Measurements from ENCODE around the gene VPREB3. TPM values are rescaled to one million over a fixed set of nuclear protein-coding genes. Genes with fewer than 3 reads are reported as not detected.

The VPREB3 gene
- total RNA-seq, 2 donors from 2014 or later = not detected

DNA sequence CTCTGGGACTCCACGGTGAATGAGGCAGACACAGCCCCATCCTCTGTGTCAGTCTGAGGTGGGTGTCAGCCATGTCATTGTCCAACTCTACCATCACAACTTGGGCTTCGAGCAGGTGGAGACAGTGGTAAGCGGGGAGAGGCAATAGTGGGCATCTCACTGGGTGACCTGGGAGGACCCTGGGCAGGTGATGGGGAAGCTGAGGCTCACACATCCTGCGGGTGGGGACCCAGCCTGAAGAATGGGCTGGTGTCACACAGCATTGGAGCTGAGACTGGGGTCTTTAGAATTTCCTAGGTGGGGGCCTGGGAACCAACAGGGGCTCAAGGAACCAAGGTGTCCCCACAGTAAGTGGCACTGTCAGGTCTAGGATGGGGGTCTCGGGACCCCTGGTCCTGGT, 25.5 kb upstream of the VPREB3 start:
- no peak for ATAC-seq (ENCODE audit: insufficient number of reproducible peaks, low FRiP score, low read depth)
- Histone ChIP-seq H3K27ac (no peak overlapping the region), H3K4me1 (ENCODE audit: control insufficient read depth in 1 of 2, low read depth in 2 of 2) (peaks cover 0 to 2% of the 10 kb centered on the region in 2 donors), H3K27me3 (replicated peaks; ENCODE audit: insufficient read depth) (no peaks in the 10 kb centered on the region), H3K4me3 (no peak overlapping the region), H3K9me3 (no peaks in the 10 kb centered on the region), H3K36me3 (no peaks in the 10 kb centered on the region)
- TF ChIP-seq, protein P1, sequence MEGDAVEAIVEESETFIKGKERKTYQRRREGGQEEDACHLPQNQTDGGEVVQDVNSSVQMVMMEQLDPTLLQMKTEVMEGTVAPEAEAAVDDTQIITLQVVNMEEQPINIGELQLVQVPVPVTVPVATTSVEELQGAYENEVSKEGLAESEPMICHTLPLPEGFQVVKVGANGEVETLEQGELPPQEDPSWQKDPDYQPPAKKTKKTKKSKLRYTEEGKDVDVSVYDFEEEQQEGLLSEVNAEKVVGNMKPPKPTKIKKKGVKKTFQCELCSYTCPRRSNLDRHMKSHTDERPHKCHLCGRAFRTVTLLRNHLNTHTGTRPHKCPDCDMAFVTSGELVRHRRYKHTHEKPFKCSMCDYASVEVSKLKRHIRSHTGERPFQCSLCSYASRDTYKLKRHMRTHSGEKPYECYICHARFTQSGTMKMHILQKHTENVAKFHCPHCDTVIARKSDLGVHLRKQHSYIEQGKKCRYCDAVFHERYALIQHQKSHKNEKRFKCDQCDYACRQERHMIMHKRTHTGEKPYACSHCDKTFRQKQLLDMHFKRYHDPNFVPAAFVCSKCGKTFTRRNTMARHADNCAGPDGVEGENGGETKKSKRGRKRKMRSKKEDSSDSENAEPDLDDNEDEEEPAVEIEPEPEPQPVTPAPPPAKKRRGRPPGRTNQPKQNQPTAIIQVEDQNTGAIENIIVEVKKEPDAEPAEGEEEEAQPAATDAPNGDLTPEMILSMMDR (IDR thresholded peaks at IDR 0.05) = no peak
- DNase-seq (ENCODE audit: low spot score) = no peak

DNA sequence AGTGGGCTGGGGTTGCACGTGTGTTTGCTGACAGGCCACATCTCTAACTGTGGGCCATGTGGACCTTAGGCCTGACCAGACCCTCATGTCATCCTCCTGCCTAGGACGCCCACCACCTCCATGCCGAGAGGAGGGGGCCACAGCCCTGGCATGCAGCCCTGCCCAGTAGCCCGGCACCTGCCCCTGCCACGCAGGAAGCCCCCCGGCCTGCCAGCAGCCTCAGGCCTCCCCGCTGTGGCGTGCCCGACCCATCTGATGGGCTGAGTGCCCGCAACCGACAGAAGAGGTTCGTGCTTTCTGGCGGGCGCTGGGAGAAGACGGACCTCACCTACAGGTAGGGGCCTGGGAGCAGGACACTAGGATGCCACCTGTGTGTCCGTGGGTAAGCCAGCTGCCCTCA, 24.9 kb upstream of the VPREB3 start:
- no peak overlapping the region for H3K27ac ChIP-seq
- DNase-seq (ENCODE audit: low spot score) = no peak
- H3K27me3 ChIP-seq (replicated peaks; ENCODE audit: insufficient read depth) = no peaks in the 10 kb centered on the region
- H3K9me3 ChIP-seq = no peaks in the 10 kb centered on the region
- H3K4me1 ChIP-seq (ENCODE audit: control insufficient read depth in 1 of 2, low read depth in 2 of 2) = peaks cover 0 to 8% of the 10 kb centered on the region in 2 donors
- no peak overlapping the region for H3K4me3 ChIP-seq
- no peak for ATAC-seq (ENCODE audit: insufficient number of reproducible peaks, low FRiP score, low read depth)
- H3K36me3 ChIP-seq = no peaks in the 10 kb centered on the region
- TF ChIP-seq, protein P1 (IDR thresholded peaks at IDR 0.05) = no peak

DNA sequence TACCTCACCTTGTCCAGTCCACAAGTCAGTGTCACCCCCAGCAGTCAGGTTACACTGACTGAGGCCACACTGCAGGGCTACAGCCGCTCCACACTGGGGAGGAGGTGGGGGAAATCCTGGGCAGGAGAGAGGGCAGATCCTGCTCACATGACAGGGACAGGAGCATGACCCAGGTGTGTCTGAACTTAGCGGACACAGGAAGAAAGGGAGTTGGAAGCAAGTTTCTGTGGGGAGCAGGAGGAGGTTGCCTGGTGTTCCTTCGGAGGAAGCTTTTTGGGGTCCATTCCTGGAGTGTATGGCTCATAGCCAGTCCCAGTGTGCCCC, 24.3 kb upstream of the VPREB3 start:
- Histone ChIP-seq H3K4me1 (ENCODE audit: control insufficient read depth in 1 of 2, low read depth in 2 of 2) (peaks cover 0 to 11% of the 10 kb centered on the region in 2 donors), H3K9me3 (no peaks in the 10 kb centered on the region), H3K4me3 (no peak overlapping the region), H3K36me3 (no peaks in the 10 kb centered on the region), H3K27me3 (replicated peaks; ENCODE audit: insufficient read depth) (no peaks in the 10 kb centered on the region), H3K27ac (no peak overlapping the region)
- DNase-seq (ENCODE audit: low spot score) (no peak), ATAC-seq (ENCODE audit: insufficient number of reproducible peaks, low FRiP score, low read depth) (no peak)
- TF ChIP-seq, protein P1 (IDR thresholded peaks at IDR 0.05) = no peak

DNA sequence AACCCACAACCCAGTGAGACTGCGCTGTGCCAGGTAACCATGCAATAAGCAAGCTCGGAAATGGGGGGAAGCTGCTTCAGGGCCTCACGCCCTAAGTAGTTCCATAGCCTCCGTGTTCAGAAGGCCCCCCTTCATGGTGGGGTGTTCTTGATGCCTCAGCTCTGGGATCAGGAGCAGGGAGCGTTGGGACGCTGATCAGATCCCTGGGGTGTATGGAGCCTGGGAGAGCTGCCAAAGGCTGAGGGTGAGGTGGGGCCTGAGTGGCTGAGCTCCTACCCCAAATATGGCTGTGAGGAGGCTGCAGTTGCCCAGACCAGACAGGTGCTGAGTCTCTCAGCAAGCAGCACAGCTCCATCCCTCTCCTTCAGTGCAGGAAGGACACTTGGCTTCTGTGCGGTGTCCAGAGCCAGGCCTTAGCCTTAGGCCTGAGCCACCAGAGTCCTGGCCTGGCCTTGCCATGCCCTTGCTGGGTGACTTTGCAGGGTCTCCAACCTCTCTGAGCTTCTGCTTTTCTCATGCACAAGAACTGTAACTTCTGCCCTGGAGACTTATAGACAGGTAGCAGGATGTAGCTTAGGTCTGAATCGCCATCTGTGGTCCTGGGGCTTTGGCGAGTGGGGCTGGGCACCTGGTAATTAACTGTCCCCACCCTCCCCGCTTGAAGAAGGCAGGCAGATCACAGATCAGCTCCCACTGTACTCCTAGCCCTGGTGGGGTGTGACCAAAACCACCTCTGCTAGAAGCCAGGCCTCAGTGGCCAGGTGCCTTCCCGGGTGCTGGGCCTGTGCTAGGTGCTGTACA, 23.8 kb upstream of the VPREB3 start:
- no peak for DNase-seq (ENCODE audit: low spot score)
- no peak for ATAC-seq (ENCODE audit: insufficient number of reproducible peaks, low FRiP score, low read depth)
- H3K4me3 ChIP-seq = no peak overlapping the region
- no peak overlapping the region for H3K27ac ChIP-seq
- no peaks in the 10 kb centered on the region for H3K36me3 ChIP-seq
- TF ChIP-seq, protein P1 (IDR thresholded peaks at IDR 0.05) = no peak
- peaks cover 0 to 17% of the 10 kb centered on the region in 2 donors for H3K4me1 ChIP-seq (ENCODE audit: control insufficient read depth in 1 of 2, low read depth in 2 of 2)
- H3K27me3 ChIP-seq (replicated peaks; ENCODE audit: insufficient read depth) = no peaks in the 10 kb centered on the region
- H3K9me3 ChIP-seq = no peaks in the 10 kb centered on the region

DNA sequence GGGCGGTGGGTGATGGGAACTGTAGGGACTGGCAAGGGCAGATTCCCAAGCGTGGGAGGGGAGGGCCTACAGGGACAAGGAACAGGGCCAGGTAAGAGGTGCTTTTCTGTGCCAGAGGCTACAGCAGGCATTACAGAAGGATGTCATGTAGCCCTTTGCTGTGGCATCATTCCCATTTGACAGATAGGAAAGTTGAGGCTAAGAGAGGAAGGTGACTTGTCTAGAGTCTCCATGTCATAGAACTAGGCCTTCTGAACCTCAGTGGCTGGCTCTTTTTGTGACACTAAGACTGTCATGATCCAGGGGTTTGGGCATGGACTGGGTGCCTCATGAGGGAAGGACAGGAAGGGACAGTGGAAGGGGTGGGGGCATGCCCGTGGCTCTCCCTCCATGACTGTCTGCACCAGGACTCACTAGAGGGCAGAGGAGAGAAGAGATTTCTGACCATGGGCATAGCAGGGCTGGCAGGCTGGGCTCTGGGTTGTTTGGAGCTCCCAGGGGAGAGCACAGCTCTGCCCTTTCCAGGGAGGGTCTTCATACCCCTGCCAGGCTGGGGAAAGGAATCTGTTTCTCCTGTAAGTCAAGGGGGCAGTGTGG, 21.7 kb upstream of the VPREB3 start:
- Histone ChIP-seq H3K36me3 (no peaks in the 10 kb centered on the region), H3K27ac (no peak overlapping the region), H3K4me3 (no peak overlapping the region), H3K4me1 (ENCODE audit: control insufficient read depth in 1 of 2, low read depth in 2 of 2) (peaks cover 3 to 30% of the 10 kb centered on the region in 2 donors), H3K9me3 (no peaks in the 10 kb centered on the region), H3K27me3 (replicated peaks; ENCODE audit: insufficient read depth) (no peaks in the 10 kb centered on the region)
- ATAC-seq (ENCODE audit: insufficient number of reproducible peaks, low FRiP score, low read depth) (no peak), DNase-seq (ENCODE audit: low spot score) (no peak)
- TF ChIP-seq, protein P1 (IDR thresholded peaks at IDR 0.05) = no peak
